ENCODE data around the gene GPRIN1. TPM values are rescaled to one million over a fixed set of nuclear protein-coding genes. Genes with fewer than 3 reads are reported as not detected.

GPRIN1 gene
- total and polyA plus RNA-seq, 2 of the 4 experiments (the other 2 are of a cell fraction), result 3.0 to 4.7 TPM

DNA sequence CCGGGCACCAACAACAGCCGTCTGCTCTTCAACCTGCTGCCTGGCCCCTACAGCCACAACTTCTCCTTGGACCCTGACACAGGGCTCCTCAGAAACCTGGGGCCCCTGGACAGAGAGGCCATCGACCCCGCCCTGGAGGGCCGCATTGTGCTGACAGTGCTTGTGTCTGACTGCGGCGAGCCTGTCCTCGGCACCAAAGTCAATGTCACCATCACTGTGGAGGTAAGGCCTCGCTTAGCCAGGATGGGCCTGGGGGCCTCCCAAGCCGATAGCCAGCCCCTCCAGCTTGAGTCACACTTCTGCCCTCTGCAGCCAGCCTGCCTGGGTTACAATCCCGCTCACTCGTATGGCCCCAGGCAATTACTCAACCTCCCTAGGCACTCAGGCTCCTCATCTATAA lies 28.6 kb downstream of the GPRIN1 start:
- CTCF ChIA-PET, result no interaction called here
- no peak overlapping the region for H2BK5ac ChIP-seq (ENCODE audit: low read depth, low read length, poor library complexity, severe bottlenecking)
- H3K4me3 ChIP-seq (ENCODE audit: insufficient read depth, low read depth, low read length), result no peak overlapping the region
- H3K9ac ChIP-seq (ENCODE audit: low read depth, low read length), result no peak overlapping the region
- H4K8ac ChIP-seq (ENCODE audit: low read depth in 2 of 2, low read length in 2 of 2), result no peak overlapping the region
- intact Hi-C loops (cut with micrococcal nuclease), result no loop called here
- H4K91ac ChIP-seq (ENCODE audit: insufficient read depth, low read depth, low read length), result no peak overlapping the region
- in situ Hi-C loops (cut with MboI; ENCODE audit: low sequenced_read_pairs), result no loop called here
- TF ChIP-seq, protein P1, sequence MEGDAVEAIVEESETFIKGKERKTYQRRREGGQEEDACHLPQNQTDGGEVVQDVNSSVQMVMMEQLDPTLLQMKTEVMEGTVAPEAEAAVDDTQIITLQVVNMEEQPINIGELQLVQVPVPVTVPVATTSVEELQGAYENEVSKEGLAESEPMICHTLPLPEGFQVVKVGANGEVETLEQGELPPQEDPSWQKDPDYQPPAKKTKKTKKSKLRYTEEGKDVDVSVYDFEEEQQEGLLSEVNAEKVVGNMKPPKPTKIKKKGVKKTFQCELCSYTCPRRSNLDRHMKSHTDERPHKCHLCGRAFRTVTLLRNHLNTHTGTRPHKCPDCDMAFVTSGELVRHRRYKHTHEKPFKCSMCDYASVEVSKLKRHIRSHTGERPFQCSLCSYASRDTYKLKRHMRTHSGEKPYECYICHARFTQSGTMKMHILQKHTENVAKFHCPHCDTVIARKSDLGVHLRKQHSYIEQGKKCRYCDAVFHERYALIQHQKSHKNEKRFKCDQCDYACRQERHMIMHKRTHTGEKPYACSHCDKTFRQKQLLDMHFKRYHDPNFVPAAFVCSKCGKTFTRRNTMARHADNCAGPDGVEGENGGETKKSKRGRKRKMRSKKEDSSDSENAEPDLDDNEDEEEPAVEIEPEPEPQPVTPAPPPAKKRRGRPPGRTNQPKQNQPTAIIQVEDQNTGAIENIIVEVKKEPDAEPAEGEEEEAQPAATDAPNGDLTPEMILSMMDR (conservative IDR thresholded peaks at IDR 0.05; ENCODE audit: low read depth, low read length), result no peak
- TF ChIP-seq CHD1 (IDR thresholded peaks at IDR 0.05; ENCODE audit: low read depth, low read length), result no peak
- TF ChIP-seq MAZ (IDR thresholded peaks at IDR 0.05; ENCODE audit: borderline replicate concordance, low read depth, low read length), result no peak
- TF ChIP-seq, protein P2, sequence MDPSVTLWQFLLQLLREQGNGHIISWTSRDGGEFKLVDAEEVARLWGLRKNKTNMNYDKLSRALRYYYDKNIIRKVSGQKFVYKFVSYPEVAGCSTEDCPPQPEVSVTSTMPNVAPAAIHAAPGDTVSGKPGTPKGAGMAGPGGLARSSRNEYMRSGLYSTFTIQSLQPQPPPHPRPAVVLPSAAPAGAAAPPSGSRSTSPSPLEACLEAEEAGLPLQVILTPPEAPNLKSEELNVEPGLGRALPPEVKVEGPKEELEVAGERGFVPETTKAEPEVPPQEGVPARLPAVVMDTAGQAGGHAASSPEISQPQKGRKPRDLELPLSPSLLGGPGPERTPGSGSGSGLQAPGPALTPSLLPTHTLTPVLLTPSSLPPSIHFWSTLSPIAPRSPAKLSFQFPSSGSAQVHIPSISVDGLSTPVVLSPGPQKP (IDR thresholded peaks at IDR 0.05; ENCODE audit: borderline replicate concordance, low read depth, low read length), result no peak
- TF ChIP-seq RAD21 (IDR thresholded peaks at IDR 0.05; ENCODE audit: low read length), result no peak
- H2BK120ac ChIP-seq (ENCODE audit: low read depth, low read length), result no peak overlapping the region
- DNase-seq, result no peak
- peaks cover 9% of the 10 kb centered on the region; the same call in 1 of the 2 replicates for H3K9me1 ChIP-seq (ENCODE audit: insufficient read depth, low read length)
- H4K5ac ChIP-seq (ENCODE audit: low read depth, low read length), result no peak overlapping the region
- WGBS, 2 experiments (ENCODE audit: extremely low coverage in 2 of 2, insufficient read length in 1 of 2), result 86% methylated on average over 6 of the region's 12 CpGs; no CpG with 5 or more reads in 1 of the 2 experiments
- H3K27me3 ChIP-seq (ENCODE audit: control insufficient read depth, insufficient read depth, low read length), result no peaks in the 10 kb centered on the region; the same call in 1 of the 2 replicates
- dilution Hi-C loops (cut with HindIII; ENCODE audit: low sequenced_read_pairs, unreplicated experiment), result no loop called here
- H4K20me1 ChIP-seq (ENCODE audit: insufficient read depth, low read length), result no peaks in the 10 kb centered on the region
- H3K4me1 ChIP-seq (ENCODE audit: control insufficient read depth, insufficient read depth, low read length), result peaks cover 7% of the 10 kb centered on the region
- H3K4ac ChIP-seq (ENCODE audit: low read depth, low read length), result no peak overlapping the region
- H3K56ac ChIP-seq (ENCODE audit: extremely low read depth, insufficient read depth, low read length), result no peak overlapping the region
- no peak overlapping the region for H2AFZ ChIP-seq (replicated peaks; ENCODE audit: low read length, poor library complexity)
- no peak overlapping the region for H2BK20ac ChIP-seq (ENCODE audit: low read depth, low read length)
- no peak overlapping the region for H3K27ac ChIP-seq (ENCODE audit: insufficient read depth, low read length)
- no peaks in the 10 kb centered on the region for H3K36me3 ChIP-seq (ENCODE audit: control insufficient read depth, insufficient read depth, low read length)
- H2AK5ac ChIP-seq (ENCODE audit: low read depth, low read length), result no peak overlapping the region
- H2BK15ac ChIP-seq (ENCODE audit: low read depth, low read length), result no peak overlapping the region
- no TSS peak for BruUV-seq (replicated peaks)
- no peak overlapping the region for H2AK9ac ChIP-seq (replicated peaks; ENCODE audit: low read depth, low read length, poor library complexity)
- no peaks in the 10 kb centered on the region; a peak in 1 of 4 replicates for H3K79me1 ChIP-seq (ENCODE audit: low read depth in 1 of 2, low read length in 2 of 2)
- H3K14ac ChIP-seq (replicated peaks; ENCODE audit: low read depth, low read length), result no peak overlapping the region
- no peak for ATAC-seq (ENCODE audit: low read depth)
- no peak overlapping the region for H3K23ac ChIP-seq (ENCODE audit: low read depth, low read length)
- POLR2A ChIA-PET (ENCODE audit: unreplicated experiment), result no interaction called here
- H3K4me2 ChIP-seq (ENCODE audit: low read depth, low read length), result no peak overlapping the region
- peaks cover 9% of the 10 kb centered on the region; the same call in 1 of the 2 replicates for H3K9me3 ChIP-seq (ENCODE audit: control insufficient read depth, insufficient read depth, low read length)
- no peak overlapping the region for H3K18ac ChIP-seq (ENCODE audit: low read depth, low read length)

Measured in IMR-90 (cell line).